Common myeloid progenitor, CD34-positive (primary cell): ENCODE results near the gene ZNF33A.
"Not testable (repeated sequence)": the region's sequence is repeated elsewhere in the genome, so short reads cannot be mapped to it uniquely, and the experiment has no call there.

Experiments used
- CTCF ChIA-PET: fragments of 350-600 bp; sonication (Branson Sonifier 250); formaldehyde crosslinking; loops from one replicate; lab custom pipeline; 2021; ENCODE audit warnings: antibody characterized with exemption; lab: Charles Lee
- POLR2A ChIA-PET: fragments of 350-600 bp; sonication (Branson Sonifier 250); formaldehyde crosslinking; loops from one replicate; lab custom pipeline; 2021; ENCODE audit warnings: antibody characterized with exemption; lab: Charles Lee
- DNase-seq, 3 donors: peaks; one replicate each; pipeline versions ENCODE4 v3.0.0 to v3.0.0-alpha.2; 2013
- H3K27ac ChIP-seq, 2 experiments: 1 replicate in 1 of 2; 2 replicates in 1 of 2; pipeline ENCODE4 v1.7.0; 2013; ENCODE audit warnings: inconsistent platforms in 2 of 2, low read length in 2 of 2, mild to moderate bottlenecking in 2 of 2, low read depth in 1 of 2, moderate library complexity in 1 of 2; ENCODE audit not compliant: severe bottlenecking in 2 of 2, insufficient read depth in 1 of 2, poor library complexity in 1 of 2
- H3K27me3 ChIP-seq, 5 experiments: replicated peaks in 2 of 5; 1 replicate in 3 of 5; 2 replicates in 2 of 5; pipeline versions ENCODE4 v1.6.1 to v1.7.0; 2013; ENCODE audit warnings: low read length in 4 of 5, mild to moderate bottlenecking in 2 of 5, moderate library complexity in 2 of 5, inconsistent platforms in 1 of 5; ENCODE audit not compliant: insufficient read depth in 5 of 5, control insufficient read depth in 4 of 5
- H3K36me3 ChIP-seq, 4 experiments: 1 replicate in 2 of 4; 2 replicates in 2 of 4; pipeline versions ENCODE4 v1.6.1 to v1.7.0; 2013; ENCODE audit warnings: low read length in 3 of 4, control low read depth in 1 of 4, mild to moderate bottlenecking in 1 of 4; ENCODE audit not compliant: control insufficient read depth in 4 of 4, insufficient read depth in 4 of 4
- H3K4me1 ChIP-seq, 4 experiments: 1 replicate in 3 of 4; 2 replicates in 1 of 4; pipeline versions ENCODE4 v1.6.1 to v1.7.1; 2013; ENCODE audit warnings: low read length in 3 of 4, mild to moderate bottlenecking in 3 of 4, control low read depth in 1 of 4, inconsistent platforms in 1 of 4, moderate library complexity in 1 of 4; ENCODE audit not compliant: control insufficient read depth in 4 of 4, insufficient read depth in 4 of 4; ENCODE audit errors: control extremely low read depth in 1 of 4
- H3K4me3 ChIP-seq, 7 experiments: 1 replicate in 4 of 7; 2 replicates in 3 of 7; pipeline versions ENCODE4 v1.5.1 to v1.7.0; 2013; ENCODE audit warnings: mild to moderate bottlenecking in 7 of 7, low read length in 6 of 7, moderate library complexity in 6 of 7, inconsistent platforms in 2 of 7, low read depth in 2 of 7, control low read depth in 1 of 7; ENCODE audit not compliant: insufficient read depth in 4 of 7, control insufficient read depth in 1 of 7; ENCODE audit errors: extremely low read depth in 1 of 7
- H3K9me3 ChIP-seq, 5 experiments: 1 replicate in 4 of 5; 2 replicates in 1 of 5; pipeline versions ENCODE4 v1.6.1 to v1.7.1; 2013; ENCODE audit warnings: low read length in 4 of 5, mild to moderate bottlenecking in 2 of 5, inconsistent platforms in 1 of 5, low read depth in 1 of 5, moderate library complexity in 1 of 5; ENCODE audit not compliant: control insufficient read depth in 4 of 5, insufficient read depth in 2 of 5; ENCODE audit errors: control extremely low read depth in 1 of 5
- WGBS: methylation state at CpG from one replicate; pipeline ENCODE4 v1.1.5; 2013; ENCODE audit not compliant: insufficient coverage; 5-methylcytosine and 5-hydroxymethylcytosine counted together

The ZNF33A gene

GRCh38 chr10:38069663-38070062, 59.2 kb downstream of the ZNF33A start:
- H3K27me3 ChIP-seq, H3K27ac ChIP-seq, H3K36me3 ChIP-seq, H3K9me3 ChIP-seq, CTCF ChIA-PET, POLR2A ChIA-PET, H3K4me3 ChIP-seq, DNase-seq, H3K4me1 ChIP-seq: not testable (repeated sequence)
- WGBS, result no CpG with 5 or more reads among the region's 1 CpG

- ChIA-PET POLR2A (no interaction called here), CTCF (no interaction called here)
- no peaks in the 10 kb centered on the region for H3K36me3 ChIP-seq
- no peaks in the 10 kb centered on the region for H3K4me1 ChIP-seq
- 85% methylated on average over 6 of the region's 8 CpGs for WGBS
- H3K4me3 ChIP-seq, result no peak overlapping the region
- H3K9me3 ChIP-seq, result peaks cover 0 to 4% (median 3%) of the 10 kb centered on the region in 5 experiments
- no peaks in the 10 kb centered on the region for H3K27me3 ChIP-seq
- DNase-seq, result no peak
- no peak overlapping the region for H3K27ac ChIP-seq
Observed at GRCh38 chr10:38070501-38070900, 60.0 kb downstream of the ZNF33A start.

- H3K27me3 ChIP-seq, result no peaks in the 10 kb centered on the region
- H3K36me3 ChIP-seq, result no peaks in the 10 kb centered on the region
- H3K9me3 ChIP-seq, result peaks cover 2 to 19% (median 11%) of the 10 kb centered on the region in 5 experiments
- H3K27ac ChIP-seq, result no peak overlapping the region
- POLR2A ChIA-PET, result no interaction called here
- no peak overlapping the region for H3K4me3 ChIP-seq
- no peaks in the 10 kb centered on the region for H3K4me1 ChIP-seq
- DNase-seq, result no peak
- CTCF ChIA-PET, result interaction anchor here (1.5 kb wide), 1 partner anchor 14 kb away, joined by 3 read pairs; no protein-coding TSS in a partner anchor
Observed at GRCh38 chr10:38072552-38072951, 62.1 kb downstream of the ZNF33A start.

DNA sequence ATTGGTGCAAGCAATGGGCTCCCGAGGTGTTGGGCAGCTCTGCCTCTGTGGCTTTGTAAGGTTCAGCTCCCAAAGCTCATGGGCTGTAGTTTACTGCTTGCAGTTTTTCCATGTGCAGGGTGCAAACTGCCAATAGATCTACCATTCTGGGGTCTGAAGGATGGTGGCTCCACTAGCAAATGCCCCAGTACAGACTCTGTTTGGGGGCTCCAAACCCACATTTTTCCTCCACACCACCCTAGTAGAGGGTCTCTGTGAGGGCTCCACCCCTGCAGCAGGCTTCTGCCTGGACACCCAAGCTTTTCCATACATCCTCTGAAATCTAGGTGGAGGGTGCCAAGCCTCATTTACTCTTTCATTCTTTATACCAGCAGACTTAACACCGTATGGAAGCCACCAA, 66.2 kb downstream of the ZNF33A start:
- Histone ChIP-seq H3K27ac (no peak overlapping the region), H3K27me3 (no peaks in the 10 kb centered on the region), H3K9me3 (peaks cover 2 to 17% (median 11%) of the 10 kb centered on the region in 5 experiments), H3K4me3 (no peak overlapping the region), H3K36me3 (no peaks in the 10 kb centered on the region), H3K4me1 (no peaks in the 10 kb centered on the region)
- WGBS, result 78% methylated on average over 2 of the region's 2 CpGs
- ChIA-PET CTCF (no interaction called here), POLR2A (no interaction called here)
- DNase-seq, result no peak

DNA sequence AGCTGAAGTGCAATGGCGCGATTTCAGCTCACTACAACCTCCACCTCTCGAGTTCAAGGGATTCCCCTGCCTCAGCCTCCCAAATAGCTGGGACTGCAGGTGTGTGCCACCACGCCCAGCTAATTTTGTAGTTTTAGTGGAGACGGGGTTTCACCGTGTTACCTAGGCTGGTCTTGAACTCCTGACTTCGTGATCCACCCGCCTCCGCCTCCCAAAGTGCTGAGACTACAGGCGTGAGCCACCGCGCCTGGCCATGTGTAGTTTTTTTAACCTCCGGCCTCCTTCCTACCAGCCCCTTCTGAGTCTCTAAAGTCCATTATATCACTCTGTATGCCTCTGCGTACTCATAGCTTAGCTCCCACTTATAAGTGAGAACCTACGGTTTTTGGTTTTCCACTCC, 82.8 kb downstream of the ZNF33A start:
- DNase-seq, H3K9me3 ChIP-seq, H3K27me3 ChIP-seq, H3K27ac ChIP-seq, POLR2A ChIA-PET: not testable (repeated sequence)
- Histone ChIP-seq H3K4me3 (peak overlapping the region in 5 of 7 experiments; percentile 52 to 87 (median 78)), H3K36me3 (peaks cover 8 to 24% (median 22%) of the 10 kb centered on the region in 4 experiments), H3K4me1 (peaks cover 0 to 16% (median 13%) of the 10 kb centered on the region in 4 experiments)
- 93% methylated on average over 12 of the region's 15 CpGs for WGBS
- CTCF ChIA-PET, result interaction anchor here (0.8 to 1.9 kb wide), 4 partner anchors 32 to 118 kb away, joined by 3 to 5 read pairs (median 3); partner anchors contain the start of gene ZNF33A

DNA sequence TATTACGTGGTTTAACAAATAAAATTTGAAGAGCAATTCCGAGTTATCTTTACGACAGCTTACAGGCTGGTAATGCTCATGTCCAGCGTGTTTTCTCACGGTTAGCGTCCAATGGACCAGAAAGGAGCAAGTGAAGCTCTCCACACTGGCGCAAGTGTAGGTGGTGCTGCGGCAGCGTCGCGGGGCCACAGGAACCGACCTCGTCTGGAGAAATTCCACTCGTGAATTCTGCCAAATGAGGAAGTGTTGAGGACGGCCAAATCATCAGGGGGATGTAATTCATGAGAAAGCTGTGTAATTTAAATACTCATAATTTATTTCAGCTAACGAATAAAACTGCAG, 83.3 kb downstream of the ZNF33A start:
- CTCF ChIA-PET, result interaction anchor here (0.8 to 1.9 kb wide), 2 partner anchors 61 to 119 kb away, joined by 3 to 5 read pairs; no protein-coding TSS in a partner anchor
- POLR2A ChIA-PET, result no interaction called here
- no peak for DNase-seq
- H3K36me3 ChIP-seq, result peaks cover 8 to 28% (median 23%) of the 10 kb centered on the region in 4 experiments
- WGBS, result 25% methylated on average over 11 of the region's 16 CpGs
- H3K4me3 ChIP-seq, result peak overlapping the region; percentile 52 to 87 (median 78)
- peaks cover 0 to 10% (median 2%) of the 10 kb centered on the region in 5 experiments for H3K9me3 ChIP-seq
- H3K27me3 ChIP-seq, result no peaks in the 10 kb centered on the region
- peaks cover 0 to 16% (median 13%) of the 10 kb centered on the region in 4 experiments for H3K4me1 ChIP-seq
- no peak overlapping the region for H3K27ac ChIP-seq

- ChIA-PET POLR2A (no interaction called here), CTCF (interaction anchor here (0.8 to 1.9 kb wide), 3 partner anchors 12 to 119 kb away, joined by 3 to 5 read pairs (median 5); no protein-coding TSS in a partner anchor)
- 0% methylated on average over 38 of the region's 59 CpGs for WGBS
- H3K9me3 ChIP-seq, result peaks cover 0 to 16% (median 2%) of the 10 kb centered on the region in 5 experiments
- peak within 1 kb of the TSS; percentile 52 to 87 (median 78) for H3K4me3 ChIP-seq
- DNase-seq, result peak; percentile 96 to 99 (median 98)
- peak within 1 kb of the TSS; percentile 72 to 88 for H3K27ac ChIP-seq
- peaks cover 11 to 34% (median 27%) of the 10 kb centered on the region in 4 experiments for H3K36me3 ChIP-seq
- H3K4me1 ChIP-seq, result peaks cover 0 to 16% (median 13%) of the 10 kb centered on the region in 4 experiments
- no peaks in the 10 kb centered on the region for H3K27me3 ChIP-seq
Observed at GRCh38 chr10:38094158-38094926, 83.9 kb downstream of the ZNF33A start, which contains the start of gene ZNF37A. Gene ZNF37A (plus strand): TSS chr10:38094337. CDS start chr10:38096618, 2,281 bp downstream.
